Hematopoietic multipotent progenitor cell treated with erythropoietin and hydrocortisone succinate and interleukin-3 and kit ligand, for 4 days (in vitro differentiated cells): ENCODE measurements around the gene MTG1.

ENCODE experiments used
- DNase-seq: peaks from one replicate; pipeline ENCODE4 v3.0.0-alpha.2; 2015

Gene MTG1, protein sequence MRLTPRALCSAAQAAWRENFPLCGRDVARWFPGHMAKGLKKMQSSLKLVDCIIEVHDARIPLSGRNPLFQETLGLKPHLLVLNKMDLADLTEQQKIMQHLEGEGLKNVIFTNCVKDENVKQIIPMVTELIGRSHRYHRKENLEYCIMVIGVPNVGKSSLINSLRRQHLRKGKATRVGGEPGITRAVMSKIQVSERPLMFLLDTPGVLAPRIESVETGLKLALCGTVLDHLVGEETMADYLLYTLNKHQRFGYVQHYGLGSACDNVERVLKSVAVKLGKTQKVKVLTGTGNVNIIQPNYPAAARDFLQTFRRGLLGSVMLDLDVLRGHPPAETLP

DNA sequence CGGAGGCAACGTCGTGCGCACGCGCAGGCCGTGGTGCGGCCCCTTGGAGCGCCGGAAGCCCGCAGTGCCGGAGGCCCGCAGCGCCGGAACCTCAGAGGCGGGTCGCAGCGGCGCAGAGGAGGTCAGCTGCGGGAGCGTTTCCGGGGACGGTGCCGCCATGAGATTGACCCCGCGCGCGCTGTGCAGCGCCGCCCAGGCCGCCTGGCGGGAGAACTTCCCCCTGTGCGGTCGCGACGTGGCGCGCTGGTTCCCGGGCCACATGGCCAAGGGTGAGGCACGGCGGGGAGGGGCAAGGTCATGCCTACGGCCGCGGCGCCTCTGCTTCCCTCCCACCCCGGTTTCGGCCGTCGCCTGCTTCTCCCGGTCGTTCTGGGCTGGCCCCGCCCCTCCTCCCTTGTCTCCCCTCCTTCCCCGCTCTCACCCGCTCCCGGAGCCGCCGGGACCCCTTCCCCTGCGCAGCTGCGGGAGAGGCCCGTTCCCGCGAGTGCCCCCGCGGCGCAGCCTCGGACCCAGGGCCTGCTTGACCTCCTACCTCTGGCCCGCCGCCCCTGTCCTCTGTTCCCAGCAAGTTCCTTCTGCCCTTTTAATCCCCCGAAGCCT, at the start of gene MTG1:
MTG1 (plus strand) TSS at position 94 of the 600 bp plus-strand sequence; CDS start at position 158, 64 bp downstream.
- peak; percentile 97 for DNase-seq

DNA sequence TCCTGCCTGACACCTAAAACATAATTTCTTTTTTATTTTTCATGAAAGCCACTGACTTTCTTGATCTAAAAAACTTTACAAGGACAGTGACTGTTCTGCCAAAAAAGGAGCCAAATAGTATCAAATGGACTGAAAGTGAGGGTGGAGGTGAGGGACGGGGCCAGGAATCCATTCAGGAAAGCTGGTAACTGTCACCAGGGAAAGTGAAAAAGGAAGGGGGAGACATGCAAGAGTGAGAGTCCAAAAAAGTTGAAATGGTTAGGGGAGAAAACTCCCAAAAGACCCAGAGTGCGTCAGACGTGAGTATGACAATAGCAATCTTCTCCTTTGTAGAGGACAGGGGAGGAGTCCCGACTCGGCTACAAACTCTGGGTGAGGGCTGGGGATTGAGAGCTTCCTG, 49.7 kb upstream of the MTG1 start:
- no peak for DNase-seq

DNA sequence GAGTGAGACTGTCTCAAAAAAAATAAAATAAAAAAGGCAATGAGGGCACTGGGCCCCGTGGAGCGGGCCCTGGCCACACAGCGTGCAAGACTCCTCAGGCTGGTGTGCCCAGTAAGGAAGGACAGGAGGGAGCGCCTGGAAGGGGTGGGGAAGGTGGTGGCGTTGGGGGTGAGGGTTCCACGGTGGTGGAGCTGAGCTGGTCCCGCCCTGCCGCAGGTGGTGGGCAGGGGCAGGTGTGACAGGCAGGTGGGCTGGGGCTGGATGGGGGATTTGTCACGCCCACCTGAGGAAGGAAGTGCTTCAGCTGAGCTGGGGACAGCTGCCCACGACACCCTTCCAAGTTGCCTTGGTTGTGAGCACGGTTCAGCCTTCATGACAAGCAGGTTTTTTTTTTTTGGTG, 47.5 kb upstream of the MTG1 start:
- DNase-seq: no peak

DNA sequence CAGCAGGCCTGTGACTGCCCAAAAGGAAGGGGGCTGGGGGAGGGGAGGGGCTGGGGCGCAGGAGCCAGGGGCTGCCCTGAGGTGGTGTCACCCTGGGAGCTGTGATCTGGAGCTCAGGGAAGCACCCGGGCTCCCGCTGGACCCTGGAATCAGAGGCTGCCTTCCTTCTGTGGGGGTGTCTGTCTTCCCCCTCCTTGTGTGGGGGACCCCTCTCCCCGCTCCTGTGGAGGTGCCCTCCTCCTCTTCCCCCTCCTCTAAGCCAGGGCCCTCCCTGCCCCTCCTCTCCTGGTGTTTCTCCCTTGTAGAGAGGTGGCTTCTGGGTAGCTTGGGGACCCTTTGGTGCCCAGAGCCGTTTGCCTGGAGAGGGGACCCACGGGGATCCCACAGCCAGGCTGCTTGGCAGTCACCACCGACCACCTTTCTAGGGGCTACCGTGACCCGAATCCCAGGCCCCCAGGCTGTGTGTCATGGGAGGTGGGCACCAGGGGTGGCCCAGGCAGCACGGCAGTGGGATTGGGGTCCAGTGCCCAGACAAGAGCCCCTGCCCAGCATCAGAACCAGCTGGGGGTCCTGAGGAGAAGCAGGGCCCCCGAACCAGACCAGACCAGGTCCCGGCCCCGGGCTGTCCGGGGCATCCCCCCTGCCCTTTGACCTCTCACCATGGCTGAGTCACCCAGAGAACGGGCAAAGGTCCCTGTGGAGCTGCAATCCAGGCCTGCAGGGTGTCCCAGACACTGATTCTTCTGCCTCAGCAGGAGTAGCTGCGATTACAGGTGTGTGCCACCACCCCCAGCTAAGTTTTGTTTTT, 46.0 kb upstream of the MTG1 start:
- DNase-seq: no peak

DNA sequence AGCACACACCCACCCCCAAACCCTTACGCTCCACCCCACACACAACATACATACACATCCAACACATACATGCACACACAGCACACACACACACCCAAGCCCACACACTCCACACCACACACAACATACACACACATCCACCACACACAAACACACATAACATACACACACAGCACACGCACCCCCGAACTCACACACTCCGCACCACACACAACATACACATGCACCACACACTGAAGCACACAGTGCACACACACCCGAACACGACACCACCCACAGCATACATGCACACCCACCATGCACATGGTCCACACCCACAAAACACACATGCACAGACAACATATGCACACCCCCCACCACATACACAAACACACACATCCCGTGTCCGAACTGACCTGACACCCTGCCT, 44.8 kb upstream of the MTG1 start:
- no peak for DNase-seq

DNA sequence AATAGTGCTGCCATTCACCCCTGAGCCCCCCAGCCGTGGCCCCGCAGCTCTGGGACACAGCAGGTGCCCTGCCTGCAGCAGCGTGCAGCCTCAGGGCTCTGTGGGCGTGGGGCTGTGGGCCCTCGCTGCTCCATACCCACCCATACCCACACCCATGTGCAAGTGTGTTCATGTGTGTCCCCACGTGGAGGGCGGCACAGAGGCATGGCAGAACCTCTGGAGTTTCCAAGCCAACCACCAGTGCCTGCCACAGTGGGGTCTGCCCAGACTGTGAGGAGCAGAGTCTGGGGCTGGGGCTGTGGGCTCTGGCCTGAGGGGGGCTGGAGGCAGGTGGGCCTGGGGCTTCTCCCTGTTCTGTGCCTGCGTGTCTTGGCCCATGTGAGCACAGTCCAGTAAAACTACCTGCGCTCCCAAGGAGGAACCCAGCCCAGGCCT, 44.4 kb upstream of the MTG1 start:
- no peak for DNase-seq

DNA sequence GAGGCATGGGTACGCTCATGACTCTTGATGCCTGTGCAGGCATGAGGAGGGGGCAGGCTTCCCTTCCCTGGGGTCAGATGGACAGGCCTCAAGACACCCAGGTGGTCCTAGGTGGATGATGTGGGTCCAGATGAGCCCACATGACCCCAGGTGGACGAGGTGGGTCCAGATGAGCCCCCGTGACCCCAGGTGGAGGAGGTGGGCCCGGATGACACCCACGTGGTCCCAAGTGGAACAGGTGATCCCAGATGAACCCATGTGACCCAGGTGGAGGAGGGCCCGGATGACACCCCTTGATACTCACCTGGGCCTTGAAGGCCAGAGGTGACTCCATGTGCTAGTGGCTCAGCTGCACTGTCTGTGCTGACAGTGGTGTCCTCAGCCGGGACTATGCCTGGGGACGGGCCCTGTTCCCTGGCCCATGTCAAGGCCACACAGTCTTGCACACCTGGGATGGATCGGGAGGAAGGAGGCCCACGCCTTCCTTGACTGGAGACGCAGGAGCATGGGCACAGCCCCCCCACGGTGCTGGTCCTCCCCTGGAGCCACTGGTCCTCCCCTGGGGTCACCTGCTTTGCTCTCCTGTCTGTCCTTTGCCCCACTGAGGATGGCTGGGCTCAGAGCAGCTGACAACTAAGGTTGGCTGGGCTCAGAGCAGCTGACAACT, 43.5 kb upstream of the MTG1 start:
- no peak for DNase-seq

DNA sequence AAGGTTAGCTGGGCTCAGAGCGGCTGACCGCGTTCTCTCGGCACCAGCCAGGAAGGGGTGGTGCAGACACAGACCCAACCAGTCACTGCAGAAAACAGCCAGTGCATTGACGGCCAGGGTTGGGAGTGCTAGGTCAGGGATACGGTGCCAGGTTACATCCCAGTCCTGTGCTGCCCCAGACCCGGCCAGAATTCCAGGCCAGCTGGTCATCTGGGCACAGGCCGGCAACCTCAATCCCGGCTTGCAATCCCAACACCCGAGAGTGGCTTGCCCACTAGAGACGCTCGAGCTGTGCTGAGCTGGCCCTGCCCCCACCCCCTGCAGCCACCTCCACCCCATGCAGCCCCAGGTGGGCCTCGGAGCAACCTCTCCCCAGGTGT, 43.0 kb upstream of the MTG1 start:
- no peak for DNase-seq

DNA sequence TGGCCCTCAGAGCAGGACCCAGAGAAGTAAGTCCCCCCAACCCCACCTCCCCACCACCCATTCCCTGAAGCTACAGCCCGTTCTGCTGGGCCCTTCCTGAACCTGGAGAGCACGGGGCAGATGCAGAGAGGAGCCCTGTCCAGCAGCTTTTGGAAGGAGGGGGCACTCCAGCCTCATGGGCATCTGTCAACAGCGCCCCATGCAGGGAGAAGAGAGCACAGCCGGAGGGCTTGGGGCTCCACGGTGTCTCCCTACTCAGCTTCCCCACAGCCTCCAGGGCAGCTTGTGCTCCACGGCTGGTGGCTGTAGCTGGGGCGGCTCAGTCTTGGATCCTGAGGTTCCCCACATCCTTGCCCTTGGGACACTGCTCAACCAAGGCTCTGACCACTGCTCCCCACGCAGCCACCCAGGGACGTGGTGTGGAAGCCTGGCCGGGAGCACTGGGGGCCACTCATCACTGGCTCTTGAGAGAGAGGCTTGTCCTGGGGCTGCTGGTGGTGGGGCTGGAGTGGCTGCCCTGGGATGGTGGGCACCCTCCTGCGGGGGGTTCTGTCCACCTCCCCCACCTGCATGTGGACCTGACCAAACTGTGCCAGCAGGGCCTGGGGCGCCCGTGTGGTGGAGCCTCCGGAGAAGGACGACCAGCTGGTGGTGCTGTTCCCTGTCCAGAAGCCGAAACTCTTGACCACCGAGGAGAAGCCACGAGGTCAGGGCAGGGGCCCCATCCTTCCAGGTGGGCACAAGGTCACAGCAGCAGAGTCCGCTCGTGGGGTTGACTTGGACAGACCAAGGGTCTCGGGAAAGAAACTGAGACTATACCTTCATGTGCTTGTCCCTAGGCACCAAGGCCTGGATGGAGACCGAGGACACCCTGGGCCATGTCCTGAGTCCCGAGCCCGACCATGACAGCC, 42.3 kb upstream of the MTG1 start:
- DNase-seq: no peak

DNA sequence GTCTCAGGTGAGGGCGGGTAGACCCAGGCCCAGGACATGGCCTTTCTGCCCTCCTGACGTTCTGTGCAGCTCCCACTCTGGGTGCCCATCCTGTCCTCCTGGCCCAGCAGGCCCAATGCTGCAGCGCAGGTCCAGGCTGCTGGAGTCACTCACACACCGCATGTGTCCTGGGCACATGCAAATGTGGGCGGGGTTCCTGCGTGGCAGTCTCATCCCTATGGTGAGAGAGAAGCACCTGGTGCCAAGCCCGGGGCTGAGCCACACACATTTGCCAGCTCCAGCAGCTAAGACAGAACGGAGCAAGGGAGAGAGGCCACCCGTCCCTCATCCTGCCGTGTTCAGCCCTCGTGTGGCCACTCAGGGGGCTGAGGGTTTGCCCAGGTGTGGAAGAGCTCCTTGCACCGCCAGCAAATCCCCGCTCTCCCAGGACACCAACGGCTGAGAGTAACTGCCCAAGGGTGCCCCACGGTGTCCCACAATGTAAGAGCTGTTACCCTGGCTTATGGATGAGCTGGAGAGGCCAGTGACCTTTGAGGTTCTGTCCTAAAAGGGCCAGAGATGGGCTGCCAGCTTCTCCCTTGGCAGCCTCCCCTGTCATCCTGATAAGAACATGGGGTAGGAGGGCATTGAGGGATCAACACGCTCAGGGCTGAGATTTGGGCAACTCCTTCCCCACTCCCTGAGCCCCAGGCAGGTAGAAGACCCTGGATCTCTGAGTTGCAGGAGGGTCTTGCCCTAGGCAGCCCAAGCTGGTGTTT, 40.6 kb upstream of the MTG1 start:
- no peak for DNase-seq

DNA sequence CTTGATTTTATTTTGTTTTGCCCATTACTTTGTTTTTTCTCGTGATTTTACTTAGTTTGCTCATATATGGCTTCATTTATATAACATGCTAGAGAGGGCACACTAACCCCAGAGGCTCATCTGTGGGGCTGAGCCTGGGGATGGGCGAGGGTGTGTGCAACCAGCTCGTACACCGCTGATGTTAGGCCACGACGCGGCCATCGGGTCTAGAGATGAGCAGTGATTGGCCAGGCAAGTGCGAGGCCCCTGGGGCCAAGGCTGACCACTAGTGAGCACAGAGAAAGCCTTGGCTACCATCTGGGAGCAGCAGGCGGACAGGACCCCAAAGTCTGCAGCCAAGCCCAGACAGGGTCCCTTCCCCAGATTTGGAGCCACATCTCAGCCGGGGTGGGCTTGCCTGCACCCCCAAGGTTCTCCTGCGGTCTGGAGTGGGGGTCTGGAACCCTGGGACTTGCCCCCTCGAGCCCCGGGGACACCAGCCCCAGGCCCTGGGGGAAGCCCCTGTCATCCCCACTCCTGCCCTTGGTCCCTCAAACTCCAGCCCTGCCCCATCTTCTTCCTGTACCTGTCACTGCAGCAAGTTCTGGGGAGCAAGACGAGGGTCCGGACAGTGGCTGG, 39.9 kb upstream of the MTG1 start:
- no peak for DNase-seq

DNA sequence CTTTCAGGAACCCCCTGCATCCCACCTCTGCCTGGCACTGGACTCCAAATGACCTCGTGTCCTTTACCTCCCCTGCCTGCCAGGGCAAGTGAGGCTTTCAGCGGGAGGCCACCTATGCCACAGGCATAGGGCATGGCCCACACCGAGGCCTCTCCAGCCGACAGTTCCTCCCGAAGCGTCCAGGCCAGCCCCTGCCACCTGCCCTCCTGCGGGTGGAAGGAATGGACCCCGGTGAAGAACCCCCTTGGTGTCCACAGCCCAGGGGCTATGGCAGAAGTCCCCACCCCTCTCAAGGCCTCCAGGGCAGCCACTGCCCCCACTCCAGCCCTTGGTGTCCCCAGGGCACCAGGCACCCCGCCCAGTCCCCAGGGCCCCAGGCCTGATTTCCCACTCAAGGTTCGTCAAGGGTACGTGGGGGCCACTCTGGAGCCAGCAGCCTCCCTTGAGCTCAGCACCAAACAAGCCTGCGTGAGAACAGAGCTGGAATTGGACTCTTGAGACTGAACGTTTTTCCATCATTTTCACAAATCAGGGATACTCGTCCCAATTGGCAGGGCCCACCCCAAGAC, 39.2 kb upstream of the MTG1 start:
- DNase-seq: no peak

DNA sequence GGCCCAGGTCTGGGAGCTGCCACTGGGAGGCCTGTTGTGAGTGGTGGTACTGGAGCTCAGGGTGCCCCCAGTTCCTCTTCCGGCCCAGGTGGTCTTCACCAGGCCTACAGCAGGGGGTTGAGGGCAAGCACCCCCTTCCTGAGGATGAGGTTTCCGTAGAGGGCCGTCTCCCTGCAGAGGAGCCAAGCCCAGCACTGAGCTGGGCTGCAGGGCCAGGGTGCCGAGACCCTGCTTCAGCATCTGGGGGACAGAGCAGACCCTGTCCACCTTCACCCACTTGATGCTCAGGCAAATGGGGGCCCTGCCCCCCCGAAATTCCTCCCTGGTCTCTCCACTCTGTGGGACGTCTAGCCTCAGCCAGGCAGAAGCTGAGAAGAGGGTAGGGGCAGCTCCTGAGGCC, 38.7 kb upstream of the MTG1 start:
- no peak for DNase-seq

DNA sequence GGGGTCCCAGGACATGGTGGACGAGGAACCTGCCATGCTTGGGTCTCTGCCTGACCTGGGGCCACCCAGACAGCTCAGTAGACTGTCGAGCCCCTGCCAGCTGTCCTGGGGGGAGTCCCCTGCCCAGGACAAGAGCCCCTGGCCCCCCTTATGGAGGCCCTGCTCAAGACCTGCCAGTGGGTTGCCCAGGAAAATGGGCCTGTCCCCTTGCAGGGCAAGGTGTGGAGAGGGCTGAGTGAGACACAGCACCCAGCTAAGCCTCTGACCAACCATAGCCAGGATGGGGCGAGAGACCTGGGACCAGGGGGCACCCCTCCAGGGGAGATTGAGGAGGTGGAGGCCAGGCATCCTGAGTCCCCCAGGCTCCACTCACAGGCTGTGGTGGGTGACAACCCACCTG, 38.0 kb upstream of the MTG1 start:
- no peak for DNase-seq

DNA sequence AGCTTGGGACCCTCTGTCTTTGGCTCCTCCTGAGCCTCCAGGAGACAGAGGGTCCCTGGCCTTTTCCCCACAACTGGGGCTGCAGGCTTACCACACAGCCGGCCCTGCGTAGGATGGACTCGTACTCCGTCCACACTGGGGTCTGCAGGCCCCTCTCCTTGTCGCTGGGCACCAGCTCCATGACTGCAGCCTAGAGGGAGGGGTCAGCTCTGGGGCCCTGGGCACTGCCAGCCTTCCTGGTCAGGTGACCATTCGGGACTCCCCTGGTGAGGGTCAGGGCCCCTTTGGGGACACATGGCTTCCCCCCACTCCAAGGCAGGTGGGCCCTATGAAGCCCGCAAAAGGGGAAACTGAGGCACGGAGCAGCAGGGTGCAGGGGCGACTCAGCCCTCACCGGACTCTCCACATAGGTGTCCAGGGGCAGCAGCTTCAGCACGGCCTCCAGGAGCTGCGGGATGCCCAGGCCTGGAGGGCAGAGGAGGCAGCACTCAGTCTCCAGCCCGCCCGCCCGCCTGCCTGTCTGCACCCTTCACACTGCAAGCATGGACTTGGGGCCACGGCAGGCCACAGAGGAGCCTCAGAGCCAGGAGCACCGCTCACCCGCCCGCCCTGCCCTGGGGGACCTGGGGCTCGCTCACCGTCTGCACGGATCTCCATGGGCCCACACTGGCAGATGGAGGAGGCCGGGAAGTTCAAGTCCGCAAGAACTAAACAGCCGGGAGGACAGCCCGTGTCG, 37.2 kb upstream of the MTG1 start:
- DNase-seq: no peak

DNA sequence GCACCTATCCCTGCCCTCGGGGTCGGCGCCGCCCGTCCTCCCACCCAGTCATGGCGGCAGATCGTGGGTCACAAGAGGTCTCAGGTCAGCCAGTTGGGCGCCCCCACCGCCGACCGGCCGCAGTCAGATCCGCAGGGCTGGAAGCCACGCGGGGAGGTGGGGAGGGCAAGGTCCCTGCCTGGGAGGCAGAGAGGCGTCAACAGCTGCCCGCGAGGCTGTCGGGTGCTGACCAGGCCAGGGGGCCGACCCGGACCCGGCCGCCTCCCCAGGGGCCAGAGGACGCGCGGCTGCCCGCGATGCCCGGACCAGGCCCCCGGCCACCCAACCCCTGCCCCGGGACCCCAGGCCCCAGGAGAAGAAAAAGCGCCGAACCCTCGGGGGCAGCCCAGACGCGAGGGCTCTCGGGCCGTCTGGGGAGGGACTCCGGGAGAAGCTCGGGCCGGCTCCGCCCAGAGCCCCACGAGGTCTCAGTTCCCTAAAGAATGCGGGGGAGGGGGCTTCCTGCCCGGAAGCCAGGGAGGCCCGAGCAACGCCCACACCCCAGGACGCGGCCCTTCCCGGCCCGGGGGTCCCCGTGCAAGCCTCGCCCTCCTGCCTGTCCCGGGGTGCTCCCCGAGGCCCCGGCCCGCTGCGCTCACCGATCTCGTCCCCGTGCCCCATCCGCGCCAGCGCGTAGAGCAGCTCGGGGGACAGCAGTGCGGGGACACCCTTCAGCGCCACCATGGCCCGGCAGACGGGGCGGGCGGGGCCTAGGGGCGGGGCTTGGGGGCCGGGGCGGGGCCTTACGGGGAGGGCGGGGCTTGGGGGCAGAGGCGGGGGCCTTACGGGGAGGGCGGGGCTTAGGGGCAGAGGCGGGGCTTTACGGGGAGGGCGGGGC, 36.4 kb upstream of the MTG1 start, which contains the start of gene FUOM:
FUOM (minus strand) TSS at position 735 of the 877 bp plus-strand sequence; CDS start at position 723, 12 bp downstream.
- peak; percentile 83 for DNase-seq

DNA sequence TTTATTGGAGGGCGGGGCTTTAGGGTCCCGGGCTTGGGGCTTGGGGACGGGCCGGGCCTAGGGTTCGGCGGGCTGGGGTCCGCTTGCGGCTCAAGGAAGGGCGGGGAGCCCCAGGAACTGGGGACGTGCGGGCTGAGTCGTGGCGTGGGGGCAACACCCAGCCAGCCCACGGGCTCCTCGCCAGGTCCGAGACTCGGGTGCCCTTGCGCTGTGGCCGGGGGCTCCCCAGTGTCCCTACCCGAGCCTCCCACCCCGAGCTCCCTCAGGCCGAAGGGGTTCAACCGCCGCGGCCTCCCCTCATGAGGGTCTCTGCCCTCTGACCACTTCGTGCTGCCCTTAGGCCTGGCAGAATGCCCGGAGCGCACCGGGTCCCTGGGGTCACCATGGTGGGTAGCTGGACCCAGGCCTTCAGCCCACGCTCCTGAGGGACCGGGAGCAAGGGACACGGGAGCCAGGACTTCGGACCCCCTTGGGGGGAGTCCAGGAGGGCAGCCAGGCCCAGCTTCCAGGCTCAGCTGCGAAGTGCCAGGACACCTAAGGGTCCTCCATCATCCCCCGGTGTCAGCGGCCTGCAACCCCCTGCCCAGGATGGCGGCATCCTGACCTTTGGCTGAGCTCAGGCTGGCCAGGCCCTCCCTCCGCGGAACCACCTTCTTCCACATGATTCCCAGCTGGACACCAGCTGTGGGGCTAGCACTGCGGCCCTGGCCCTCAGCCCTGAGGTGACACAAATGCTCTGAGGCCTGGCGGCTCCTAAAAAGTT, 35.6 kb upstream of the MTG1 start:
- DNase-seq: no peak

DNA sequence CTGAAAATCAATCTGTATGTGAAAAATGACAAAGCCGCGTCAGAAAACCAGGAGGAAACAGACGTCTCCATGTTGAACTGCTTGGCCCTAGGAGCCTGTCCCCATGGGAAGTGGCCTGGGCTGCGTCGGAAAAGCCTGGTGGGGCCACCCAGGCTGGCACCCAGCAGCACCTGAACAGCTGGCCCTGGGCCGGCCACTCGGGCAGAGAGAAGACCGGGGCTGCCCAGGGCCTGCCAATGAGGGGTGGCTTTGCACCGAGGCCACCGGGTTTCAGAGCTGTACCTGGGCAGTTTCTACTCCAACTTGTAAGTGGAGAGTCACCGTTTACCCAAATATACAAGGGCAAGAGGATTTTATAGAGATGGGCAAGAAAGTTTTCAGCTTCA, 35.0 kb upstream of the MTG1 start:
- no peak for DNase-seq
